AG09309 (cell line): ENCODE results near the gene WDFY4.

ENCODE experiments used
- DNase-seq: peaks from one replicate; pipeline ENCODE4 v3.0.0-alpha.2; 2010; ENCODE audit warnings: low read depth
- H3K4me3 ChIP-seq: 2 replicates; pipeline ENCODE4 v1.5.1; 2011; ENCODE audit warnings: mild to moderate bottlenecking, low read depth, low read length, moderate library complexity; ENCODE audit not compliant: control insufficient read depth
- TF ChIP-seq, protein P1 (sequence below): IDR thresholded peaks from 2 replicates; pipeline ENCODE4 v1.5.1; 2011; ENCODE audit warnings: mild to moderate bottlenecking, low read depth, low read length, inconsistent platforms; ENCODE audit not compliant: insufficient read depth, control insufficient read depth; ENCODE audit errors: missing control alignments

Gene WDFY4

DNA sequence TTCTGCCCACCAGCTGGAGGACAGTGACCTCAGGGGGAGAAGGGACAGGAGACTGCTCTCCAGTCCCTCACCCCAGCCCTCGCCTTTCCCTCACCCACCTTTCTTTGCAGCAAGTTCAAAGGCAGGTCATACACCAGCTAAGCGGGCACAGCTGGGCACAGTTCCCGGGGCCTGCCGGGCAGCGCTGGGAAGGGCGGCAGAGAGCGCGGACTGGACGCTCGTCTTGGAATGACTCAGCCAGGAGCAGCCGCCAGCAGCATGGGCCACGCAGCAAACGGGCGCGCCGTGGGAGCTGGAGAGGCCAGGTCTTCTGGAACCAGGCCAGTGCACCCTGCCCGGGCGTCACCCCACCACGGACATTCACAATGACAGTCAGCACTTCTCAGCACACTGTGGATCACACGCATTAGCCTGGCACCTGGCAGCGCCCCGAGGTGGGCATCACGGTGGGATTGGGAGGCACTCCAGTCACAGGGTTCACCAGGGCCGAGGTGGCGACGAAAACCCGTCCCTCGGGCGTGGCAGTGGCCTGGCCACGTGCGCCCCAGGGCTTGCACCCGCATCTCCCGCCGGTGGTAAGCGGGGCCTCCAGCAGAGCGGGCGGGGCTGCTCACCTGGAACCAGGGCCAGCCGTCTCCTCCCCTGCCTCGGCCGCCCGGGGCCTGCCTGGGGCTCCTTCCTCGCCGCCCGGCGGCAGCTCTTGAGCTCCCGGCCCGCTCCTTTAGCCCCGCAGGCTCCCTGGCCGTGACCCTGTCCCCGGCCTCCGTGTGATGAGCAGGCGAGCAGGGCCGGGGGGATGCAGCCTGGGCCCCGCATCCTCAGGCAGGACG is 29.0 kb upstream of the WDFY4 start:
- DNase-seq: no peak
- TF ChIP-seq, protein P1, sequence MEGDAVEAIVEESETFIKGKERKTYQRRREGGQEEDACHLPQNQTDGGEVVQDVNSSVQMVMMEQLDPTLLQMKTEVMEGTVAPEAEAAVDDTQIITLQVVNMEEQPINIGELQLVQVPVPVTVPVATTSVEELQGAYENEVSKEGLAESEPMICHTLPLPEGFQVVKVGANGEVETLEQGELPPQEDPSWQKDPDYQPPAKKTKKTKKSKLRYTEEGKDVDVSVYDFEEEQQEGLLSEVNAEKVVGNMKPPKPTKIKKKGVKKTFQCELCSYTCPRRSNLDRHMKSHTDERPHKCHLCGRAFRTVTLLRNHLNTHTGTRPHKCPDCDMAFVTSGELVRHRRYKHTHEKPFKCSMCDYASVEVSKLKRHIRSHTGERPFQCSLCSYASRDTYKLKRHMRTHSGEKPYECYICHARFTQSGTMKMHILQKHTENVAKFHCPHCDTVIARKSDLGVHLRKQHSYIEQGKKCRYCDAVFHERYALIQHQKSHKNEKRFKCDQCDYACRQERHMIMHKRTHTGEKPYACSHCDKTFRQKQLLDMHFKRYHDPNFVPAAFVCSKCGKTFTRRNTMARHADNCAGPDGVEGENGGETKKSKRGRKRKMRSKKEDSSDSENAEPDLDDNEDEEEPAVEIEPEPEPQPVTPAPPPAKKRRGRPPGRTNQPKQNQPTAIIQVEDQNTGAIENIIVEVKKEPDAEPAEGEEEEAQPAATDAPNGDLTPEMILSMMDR: no peak
- peak overlapping the region; percentile 51 for H3K4me3 ChIP-seq

DNA sequence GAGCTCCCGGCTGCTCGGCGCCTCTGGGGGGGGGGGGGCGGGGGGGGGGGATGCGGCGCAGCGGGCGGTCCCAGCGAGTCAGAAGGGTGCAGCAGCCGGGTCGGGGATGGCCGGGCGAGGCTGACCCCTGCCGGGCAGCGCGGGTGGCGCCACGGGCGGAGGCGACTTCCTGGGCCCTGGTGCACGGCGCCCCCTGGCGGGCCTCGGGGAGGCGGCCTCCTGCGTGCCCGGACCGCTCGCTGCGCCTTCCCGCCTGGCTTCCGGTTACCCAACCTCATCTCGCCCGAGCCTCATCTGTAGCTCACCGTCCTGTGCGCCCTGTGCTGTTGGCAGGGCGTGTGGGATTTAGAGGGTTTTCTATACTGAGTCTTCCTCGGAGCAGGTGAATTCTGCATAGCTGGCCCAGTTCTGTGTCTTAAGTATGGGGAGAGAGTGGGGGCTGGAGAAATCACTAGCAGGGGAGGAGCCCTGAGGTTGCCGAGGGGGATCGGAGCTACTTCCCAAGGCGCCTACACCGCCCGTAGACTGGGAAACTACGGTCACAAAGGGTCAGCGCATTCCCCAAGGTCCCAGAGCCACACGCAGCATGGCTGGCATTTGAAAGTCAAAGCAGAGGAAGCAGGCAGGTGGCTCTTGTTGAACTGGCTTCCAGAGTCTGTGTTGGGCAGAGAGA is 28.3 kb upstream of the WDFY4 start:
- peak overlapping the region; percentile 51 for H3K4me3 ChIP-seq
- TF ChIP-seq, protein P1: peak; percentile 67
- peak; percentile 57 for DNase-seq

DNA sequence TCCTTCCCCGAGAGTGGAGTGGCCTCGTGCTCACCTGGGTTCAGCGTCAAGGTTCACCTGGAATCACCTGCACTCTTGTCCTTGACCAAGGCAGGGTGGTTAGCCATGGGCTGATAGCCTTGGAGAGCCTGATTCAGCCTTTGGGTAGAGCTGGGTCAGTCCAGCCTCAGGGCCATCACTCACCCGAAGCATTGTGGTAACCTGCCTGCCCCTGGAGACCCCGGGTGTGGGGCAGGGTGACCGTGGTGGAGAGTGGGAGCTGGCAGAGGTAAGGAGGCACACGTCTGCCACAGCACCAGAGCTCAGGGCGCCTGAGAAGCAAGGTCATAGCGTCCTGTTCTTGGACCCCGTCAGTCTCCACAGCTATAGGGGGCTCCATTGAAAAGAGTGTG is 27.8 kb upstream of the WDFY4 start:
- no peak overlapping the region for H3K4me3 ChIP-seq
- no peak for DNase-seq
- TF ChIP-seq, protein P1: no peak

- TF ChIP-seq, protein P1: no peak
- no peak overlapping the region for H3K4me3 ChIP-seq
- DNase-seq: no peak
These were observed 27.3 kb upstream of the WDFY4 start for GRCh38 chr10:48657416-48657815.

GRCh38 chr10:48658243-48658974 is 26.3 kb upstream of the WDFY4 start:
- H3K4me3 ChIP-seq: no peak overlapping the region
- DNase-seq: no peak
- TF ChIP-seq, protein P1: peak; percentile 91

DNA sequence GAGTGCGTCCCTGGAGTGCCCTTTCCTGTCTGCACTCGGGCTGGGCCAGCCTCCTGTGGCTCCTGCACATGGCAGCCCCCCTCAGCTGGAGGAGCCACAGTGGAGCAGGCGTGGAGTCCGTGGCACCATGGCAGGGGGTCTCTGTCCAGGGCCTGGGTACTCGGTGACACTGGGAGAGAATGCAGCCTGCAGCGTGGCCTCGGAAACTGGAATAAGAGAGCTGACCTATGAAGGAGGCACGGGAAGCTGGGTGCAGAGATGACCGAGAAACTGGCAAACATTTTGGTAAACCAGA is 25.8 kb upstream of the WDFY4 start:
- no peak overlapping the region for H3K4me3 ChIP-seq
- no peak for DNase-seq
- TF ChIP-seq, protein P1: no peak
